DOHH2 (cell line): ENCODE results near the gene KIRREL3.

Source experiments
- H3F3A ChIP-seq: fragments of 200-600 bp; sonication (generic), shearing (Covaris generic); 2 replicates; pipeline ENCODE4 v1.6.0; 2016; ENCODE audit warnings: antibody characterized with exemption, mild to moderate bottlenecking; ENCODE audit not compliant: control insufficient read depth, insufficient read depth
- H3K27ac ChIP-seq: fragments of 200-600 bp; sonication (generic); 2 replicates; pipeline ENCODE4 v1.5.1; 2014; ENCODE audit warnings: low read depth, mild to moderate bottlenecking, low read length, moderate library complexity
- H3K27me3 ChIP-seq: fragments of 200-600 bp; sonication (generic); 2 replicates; pipeline ENCODE4 v1.6.1; 2014; ENCODE audit warnings: mild to moderate bottlenecking, low read length, mixed read lengths; ENCODE audit not compliant: control insufficient read depth
- H3K36me3 ChIP-seq: fragments of 200-600 bp; sonication (generic); 2 replicates; pipeline ENCODE4 v1.6.1; 2014; ENCODE audit warnings: mild to moderate bottlenecking, low read length, moderate library complexity, mixed read lengths; ENCODE audit not compliant: control insufficient read depth
- H3K4me1 ChIP-seq: fragments of 200-600 bp; sonication (generic); 2 replicates; pipeline ENCODE4 v1.6.1; 2014; ENCODE audit warnings: mild to moderate bottlenecking, low read length, mixed read lengths; ENCODE audit not compliant: control insufficient read depth
- H3K4me2 ChIP-seq: fragments of 200-600 bp; sonication (generic); 2 replicates; pipeline ENCODE4 v1.6.0; 2014; ENCODE audit warnings: mild to moderate bottlenecking, low read length, moderate library complexity
- H3K4me3 ChIP-seq: fragments of 200-600 bp; sonication (generic); 2 replicates; pipeline ENCODE4 v1.5.1; 2014; ENCODE audit warnings: mild to moderate bottlenecking, low read length, mixed read lengths
- H3K79me2 ChIP-seq: fragments of 200-600 bp; sonication (generic); 2 replicates; pipeline ENCODE4 v1.6.1; 2014; ENCODE audit warnings: mild to moderate bottlenecking, low read length, mixed read lengths; ENCODE audit not compliant: control insufficient read depth
- H3K9me2 ChIP-seq: fragments of 200-600 bp; sonication (generic); replicated peaks from 2 replicates; pipeline ENCODE4 v1.6.1; 2014; ENCODE audit warnings: mild to moderate bottlenecking, low read length, mixed read lengths; ENCODE audit not compliant: control insufficient read depth
- H3K9me3 ChIP-seq: fragments of 200-600 bp; sonication (generic); 2 replicates; pipeline ENCODE4 v1.6.1; 2014; ENCODE audit warnings: antibody characterized with exemption, low read length, mixed read lengths; ENCODE audit not compliant: control insufficient read depth, insufficient read depth
- H4K20me1 ChIP-seq: fragments of 200-600 bp; sonication (generic); 2 replicates; pipeline ENCODE4 v1.6.0; 2014; ENCODE audit warnings: low read depth, mild to moderate bottlenecking, antibody characterized with exemption, low read length, moderate library complexity; ENCODE audit not compliant: control insufficient read depth, insufficient read depth
- CTCF ChIP-seq: fragments of 200-600 bp; sonication (generic); IDR thresholded peaks from one replicate; pipeline ENCODE4 v1.5.1; 2014; ENCODE audit warnings: antibody characterized with exemption, mild to moderate bottlenecking, low read depth, low read length; ENCODE audit not compliant: poor library complexity, severe bottlenecking
- EZH2phosphoT487 ChIP-seq: fragments of 200-600 bp; sonication (generic); IDR thresholded peaks from 2 replicates; pipeline ENCODE4 v1.6.1; 2017; ENCODE audit warnings: borderline replicate concordance, mild to moderate bottlenecking, antibody characterized with exemption, low read length, moderate library complexity, mixed read lengths

KIRREL3 gene

DNA sequence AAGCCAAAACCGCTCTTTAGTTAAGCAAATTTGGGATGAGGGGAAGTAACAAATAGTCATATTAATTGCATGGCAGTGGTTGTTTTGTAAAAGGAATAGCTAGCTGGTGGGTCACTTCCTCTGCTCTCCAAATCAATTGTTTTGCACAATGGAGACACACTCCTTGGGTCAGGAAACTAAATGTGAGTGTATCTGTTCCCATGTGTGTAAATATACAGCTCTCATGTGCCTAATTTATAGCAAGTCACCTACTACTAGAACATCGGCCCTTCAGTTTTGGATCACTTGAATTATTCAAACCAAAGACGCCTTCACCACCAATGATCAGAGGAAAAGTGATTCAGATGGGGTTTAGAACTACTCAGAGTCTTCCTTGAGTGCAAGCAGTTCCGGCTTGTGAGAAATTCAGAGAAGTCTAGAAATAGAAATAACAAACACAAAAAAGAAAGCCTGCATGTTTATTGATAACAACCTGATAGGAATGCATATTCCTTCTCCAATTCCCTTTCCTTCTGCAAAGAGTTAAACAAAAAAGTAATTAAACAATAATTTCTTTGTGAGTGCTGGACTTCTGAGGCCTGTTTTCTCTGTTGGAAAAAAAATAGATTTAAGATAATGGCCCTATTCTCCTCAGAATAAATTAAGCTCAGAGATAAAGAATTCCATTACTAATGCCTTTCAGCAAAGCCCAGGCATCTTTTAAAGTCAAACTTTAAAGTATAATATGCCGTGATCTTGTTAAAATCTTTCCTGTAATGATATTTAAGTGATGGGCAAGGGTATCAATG lies 100.4 kb downstream of the KIRREL3 start:
- Histone ChIP-seq H3K79me2 (no peaks in the 10 kb centered on the region), H3K27me3 (no peaks in the 10 kb centered on the region), H3K9me3 (no peaks in the 10 kb centered on the region), H3K4me1 (no peaks in the 10 kb centered on the region), H3K9me2 (no peaks in the 10 kb centered on the region), H3F3A (no peaks in the 10 kb centered on the region), H3K4me3 (no peak overlapping the region), H3K4me2 (no peak overlapping the region), H4K20me1 (no peaks in the 10 kb centered on the region), H3K36me3 (no peaks in the 10 kb centered on the region), H3K27ac (no peak overlapping the region)
- no peak for TF ChIP-seq CTCF
- no peak for TF ChIP-seq EZH2phosphoT487

- H3F3A ChIP-seq, result no peaks in the 10 kb centered on the region
- no peaks in the 10 kb centered on the region for H3K4me1 ChIP-seq
- no peak for TF ChIP-seq EZH2phosphoT487
- no peak for TF ChIP-seq CTCF
- no peak overlapping the region for H3K4me3 ChIP-seq
- no peaks in the 10 kb centered on the region for H4K20me1 ChIP-seq
- no peak overlapping the region for H3K27ac ChIP-seq
- no peaks in the 10 kb centered on the region for H3K9me2 ChIP-seq
- H3K79me2 ChIP-seq, result no peaks in the 10 kb centered on the region
- no peak overlapping the region for H3K4me2 ChIP-seq
- no peaks in the 10 kb centered on the region for H3K27me3 ChIP-seq
- H3K9me3 ChIP-seq, result no peaks in the 10 kb centered on the region
- H3K36me3 ChIP-seq, result no peaks in the 10 kb centered on the region
Measured at GRCh38 chr11:126898802-126899201, 101.8 kb downstream of the KIRREL3 start.

- TF ChIP-seq EZH2phosphoT487 (no peak), CTCF (no peak)
- Histone ChIP-seq H3K4me1 (no peaks in the 10 kb centered on the region), H3K9me2 (no peaks in the 10 kb centered on the region), H3K79me2 (no peaks in the 10 kb centered on the region), H3K27ac (no peak overlapping the region), H3K27me3 (no peaks in the 10 kb centered on the region), H3F3A (no peaks in the 10 kb centered on the region), H3K9me3 (no peaks in the 10 kb centered on the region), H4K20me1 (no peaks in the 10 kb centered on the region), H3K36me3 (no peaks in the 10 kb centered on the region), H3K4me2 (no peak overlapping the region), H3K4me3 (no peak overlapping the region)
Measured at GRCh38 chr11:126897430-126897829, 103.1 kb downstream of the KIRREL3 start.
